HepG2 (cell line): ENCODE data around the gene MRPL10.

Experiments
- AKNA ChIP-seq: sonication (generic); formaldehyde crosslinking; IDR thresholded peaks from 2 replicates; pipeline ENCODE4 v1.4.0; 2020; ENCODE audit warnings: missing genetic modification reagents, borderline replicate concordance
- BRCA1 ChIP-seq: sonication (generic); formaldehyde crosslinking; IDR thresholded peaks from 2 replicates; pipeline ENCODE4 v1.4.0; 2020; ENCODE audit warnings: missing genetic modification reagents
- GABPA ChIP-seq, 2 experiments: IDR thresholded peaks; 2 replicates each; pipeline ENCODE4 v1.6.1; 2011 to 2016; ENCODE audit warnings: low read depth in 2 of 2, low read length in 1 of 2, missing biosample characterization in 1 of 2, missing genetic modification characterization in 1 of 2
- MAFG ChIP-seq: sonication (generic); formaldehyde crosslinking; IDR thresholded peaks from 2 replicates; pipeline ENCODE4 v1.5.1; 2020; ENCODE audit warnings: mild to moderate bottlenecking, missing genetic modification reagents
- PTBP1 ChIP-seq: fragments of 200-400 bp; formaldehyde crosslinking; IDR thresholded peaks from 2 replicates; pipeline ENCODE4 v1.6.1; 2018; ENCODE audit warnings: low read length, low read depth; ENCODE audit not compliant: poor library complexity, severe bottlenecking
- RNF219 ChIP-seq: sonication (generic); formaldehyde crosslinking; IDR thresholded peaks from 2 replicates; pipeline ENCODE4 v1.5.0; 2020; ENCODE audit warnings: mild to moderate bottlenecking, missing genetic modification reagents

GRCh38 chr17:47830396-47831002 lies 842 bp downstream of the MRPL10 start:
- no peak for TF ChIP-seq RNF219
- no peak for TF ChIP-seq PTBP1
- no peak for TF ChIP-seq AKNA (CRISPR knock-in tag)
- no peak for TF ChIP-seq BRCA1 (CRISPR knock-in tag)
- TF ChIP-seq GABPA (IDR thresholded peaks at IDR 0.05; ENCODE audit: low read depth, low read length) = no peak
- no peak for TF ChIP-seq GABPA (CRISPR knock-in tag; IDR thresholded peaks at IDR 0.05; ENCODE audit: low read depth)
- TF ChIP-seq MAFG = no peak
